Naive thymus-derived CD4-positive, alpha-beta T cell (primary cell): ENCODE results near the gene PCYT1A. TPM values are rescaled to one million over a fixed set of nuclear protein-coding genes. Genes with fewer than 3 reads are reported as not detected.

Experiments
- ATAC-seq: fragments of 150-1000 bp; cut with Tn5 transposase; 2 replicates; pipeline ENCODE4 v1.10.0; 2021; ENCODE audit warnings: mild to moderate bottlenecking, moderate library complexity
- CTCF ChIA-PET: fragments of 350-600 bp; sonication (Branson Sonifier 250); formaldehyde crosslinking; loops from one replicate; lab custom pipeline; 2021; ENCODE audit warnings: antibody characterized with exemption; lab: Charles Lee
- POLR2A ChIA-PET: fragments of 350-600 bp; sonication (Branson Sonifier 250); formaldehyde crosslinking; loops from one replicate; lab custom pipeline; 2021; ENCODE audit warnings: antibody characterized with exemption, inconsistent platforms; lab: Charles Lee
- DNase-seq, 9 donors: peaks; one replicate each; pipeline versions ENCODE4 v3.0.0 to v3.0.0-alpha.2; 2020 to 2022; ENCODE audit warnings: mixed read lengths in 1 of 9
- H3K27ac ChIP-seq: one replicate; pipeline ENCODE4 v1.7.0; 2013; ENCODE audit warnings: mild to moderate bottlenecking, low read depth, low read length, moderate library complexity
- H3K27me3 ChIP-seq, 2 donors: one replicate each; pipeline ENCODE4 v1.7.0; 2013; ENCODE audit warnings: low read length in 2 of 2, mild to moderate bottlenecking in 2 of 2, moderate library complexity in 2 of 2; ENCODE audit not compliant: control insufficient read depth in 2 of 2, insufficient read depth in 2 of 2
- H3K36me3 ChIP-seq, 3 experiments: 1 replicate in 2 of 3; 2 replicates in 1 of 3; pipeline ENCODE4 v1.7.0; 2013; ENCODE audit warnings: low read length in 3 of 3, mild to moderate bottlenecking in 3 of 3, moderate library complexity in 1 of 3; ENCODE audit not compliant: insufficient read depth in 3 of 3, control insufficient read depth in 2 of 3
- H3K4me1 ChIP-seq, 2 donors: one replicate each; pipeline ENCODE4 v1.7.0; 2013; ENCODE audit warnings: low read length in 2 of 2, mild to moderate bottlenecking in 2 of 2, moderate library complexity in 1 of 2; ENCODE audit not compliant: control insufficient read depth in 2 of 2, insufficient read depth in 2 of 2
- H3K4me3 ChIP-seq: 2 replicates; pipeline ENCODE4 v1.7.0; 2013; ENCODE audit warnings: mild to moderate bottlenecking, low read length
- H3K9me3 ChIP-seq, 3 experiments: 1 replicate in 2 of 3; 2 replicates in 1 of 3; pipeline ENCODE4 v1.7.0; 2013; ENCODE audit warnings: low read length in 3 of 3; ENCODE audit not compliant: control insufficient read depth in 2 of 3
- H3K27ac Mint-ChIP-seq, 9 donors: one replicate each; pipeline ENCODE4 v1.8.0; 2020 to 2022; ENCODE audit warnings: mixed read lengths in 9 of 9, mild to moderate bottlenecking in 8 of 9, moderate library complexity in 5 of 9, inconsistent platforms in 2 of 9
- H3K27me3 Mint-ChIP-seq, 5 donors: one replicate each; pipeline ENCODE4 v1.8.0; 2021 to 2022; ENCODE audit warnings: mixed read lengths in 5 of 5, mild to moderate bottlenecking in 1 of 5
- H3K36me3 Mint-ChIP-seq, 5 donors: one replicate each; pipeline ENCODE4 v1.8.0; 2020 to 2022; ENCODE audit warnings: mixed read lengths in 5 of 5, mild to moderate bottlenecking in 3 of 5, inconsistent platforms in 1 of 5
- H3K4me1 Mint-ChIP-seq, 7 donors: one replicate each; pipeline ENCODE4 v1.8.0; 2020 to 2022; ENCODE audit warnings: mixed read lengths in 7 of 7, mild to moderate bottlenecking in 3 of 7, inconsistent platforms in 1 of 7
- H3K4me3 Mint-ChIP-seq, 10 donors: one replicate each; pipeline ENCODE4 v1.8.0; 2020 to 2022; ENCODE audit warnings: mild to moderate bottlenecking in 10 of 10, mixed read lengths in 10 of 10, moderate library complexity in 6 of 10, inconsistent platforms in 2 of 10
- H3K9me3 Mint-ChIP-seq, 11 donors: one replicate each; pipeline ENCODE4 v1.8.0; 2020 to 2022; ENCODE audit warnings: mixed read lengths in 11 of 11, mild to moderate bottlenecking in 4 of 11, inconsistent platforms in 1 of 11, moderate library complexity in 1 of 11
- intact Hi-C, 2 donors: fragments of 100-400 bp; cut with micrococcal nuclease; formaldehyde crosslinking; loops; one replicate each; pipeline ENCODE4 v1.15.1; 2023
- polyA plus RNA-seq, 2 donors: library from polyadenylated mRNA; unstranded; fragments of 300-500 nt; fragmentation: Illumina TruSeq; gene quantifications; one replicate each; pipeline ENCODE4 v1.2.3, GENCODE V29; 2021
- total RNA-seq, 6 experiments: library from RNA in 5 of 6; stranded (reverse) in 5 of 6; gene quantifications; 1 replicate in 5 of 6; 2 replicates in 1 of 6; pipeline ENCODE4 v1.2.3 and lab custom pipeline; 2021 to 2026

PCYT1A gene
- total and polyA plus RNA-seq, 7 experiments from 2014 or later, result 11.5 to 87.6 (median 59.4) TPM

DNA sequence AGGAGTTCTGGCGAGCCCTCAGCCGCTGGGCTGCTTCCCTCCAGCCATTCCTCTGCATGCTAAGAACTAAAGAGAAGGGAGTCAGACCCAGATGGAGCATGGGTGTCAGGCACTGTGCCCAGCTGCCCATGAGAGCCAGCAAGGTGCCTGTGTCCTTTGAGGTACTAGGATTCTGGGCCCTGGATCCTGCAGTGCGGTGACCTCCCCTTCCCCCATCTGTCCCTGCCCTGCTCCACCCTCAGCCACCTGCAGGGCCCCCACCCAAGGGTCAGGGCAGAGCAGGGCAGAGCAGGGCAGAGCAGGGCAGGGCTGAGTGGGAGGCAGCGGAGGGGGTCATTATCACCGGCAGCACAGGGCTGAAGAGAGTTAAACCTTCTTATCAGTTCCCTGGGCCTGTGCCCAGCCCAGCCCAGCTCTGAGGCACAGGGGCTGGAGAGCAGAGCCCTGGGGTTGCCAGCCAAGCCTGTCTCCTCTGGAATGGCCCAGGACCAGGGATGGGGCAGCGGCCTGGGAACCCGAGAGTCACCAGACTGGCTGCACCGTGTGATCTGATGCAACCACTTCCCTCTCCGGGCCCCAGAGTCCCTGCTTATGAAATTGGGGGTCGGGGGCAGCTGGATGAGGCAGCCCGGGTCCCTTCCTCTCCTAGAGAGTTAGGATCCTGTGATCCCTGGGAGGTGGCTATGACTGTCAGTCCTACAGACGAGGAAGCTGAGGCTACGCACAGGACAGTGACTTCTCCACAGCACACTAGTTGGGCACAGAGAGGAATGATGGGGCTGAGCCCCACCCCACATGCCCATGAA lies 93.6 kb downstream of the PCYT1A start:
- no peaks in the 10 kb centered on the region for H3K27me3 Mint-ChIP-seq
- CTCF ChIA-PET, result interaction anchor here (19.6 kb wide), 1 partner anchor 120 kb away, joined by 209 read pairs; no protein-coding TSS in a partner anchor
- Histone ChIP-seq H3K36me3 (no peaks in the 10 kb centered on the region), H3K4me1 (peaks cover 9 to 28% of the 10 kb centered on the region in 2 donors), H3K9me3 (no peaks in the 10 kb centered on the region), H3K27me3 (no peaks in the 10 kb centered on the region), H3K4me3 (no peak overlapping the region), H3K27ac (no peak overlapping the region)
- ATAC-seq (no peak), DNase-seq (no peak)
- no peaks in the 10 kb centered on the region for H3K9me3 Mint-ChIP-seq
- POLR2A ChIA-PET, result interaction anchor here (3.9 kb wide), 1 partner anchor 14 kb away, joined by 20 read pairs; no protein-coding TSS in a partner anchor
- intact Hi-C loops, result loop anchor here in 1 of 2 donors (10.0 kb wide), 1 partner anchor 339 kb away; no protein-coding TSS in a partner anchor
- H3K36me3 Mint-ChIP-seq, result peaks cover 0 to 4% (median 0%) of the 10 kb centered on the region in 5 donors
- H3K4me1 Mint-ChIP-seq, result peaks cover 12 to 34% (median 14%) of the 10 kb centered on the region in 7 donors
- H3K4me3 Mint-ChIP-seq, result no peak overlapping the region
- peak overlapping the region in 6 of 9 donors; percentile 56 to 98 (median 80) for H3K27ac Mint-ChIP-seq

DNA sequence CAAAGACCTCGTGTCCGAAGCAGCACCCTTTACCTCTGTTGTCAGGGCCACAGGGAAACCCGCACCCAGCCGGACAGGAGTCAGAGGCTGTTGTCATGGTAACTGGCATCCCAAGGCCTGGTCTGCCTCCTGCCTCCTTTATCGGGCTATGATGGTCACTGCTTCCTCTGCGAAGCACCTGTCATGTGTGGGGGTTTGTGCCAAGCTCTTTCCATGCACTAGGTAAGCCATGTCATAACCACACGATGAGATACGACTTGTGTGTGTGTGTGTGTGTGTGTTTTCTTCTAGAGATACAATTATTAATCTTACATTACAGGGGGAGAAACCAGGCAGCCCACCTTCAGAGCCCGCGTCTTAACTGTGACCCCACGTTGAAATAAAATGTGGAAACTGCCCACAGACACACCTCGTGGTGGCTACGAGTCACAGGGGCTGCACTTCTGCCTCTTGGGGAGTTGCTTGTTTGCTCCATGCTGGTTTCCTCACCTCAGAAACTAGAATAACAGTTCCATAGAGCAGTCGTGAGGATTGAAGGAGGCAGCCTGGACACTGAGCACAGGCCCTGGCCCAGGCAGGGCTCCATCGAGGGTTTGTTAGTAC lies 94.3 kb downstream of the PCYT1A start:
- H3K27ac Mint-ChIP-seq, result peak overlapping the region in 8 of 9 donors; percentile 62 to 98 (median 83)
- peak overlapping the region in 2 of 10 donors; percentile 70 to 73 for H3K4me3 Mint-ChIP-seq
- no peak for DNase-seq
- H3K36me3 Mint-ChIP-seq, result peaks cover 0 to 4% (median 0%) of the 10 kb centered on the region in 5 donors
- intact Hi-C loops, result loop anchor here in 1 of 2 donors (10.0 kb wide), 1 partner anchor 338 kb away; no protein-coding TSS in a partner anchor
- no peaks in the 10 kb centered on the region for H3K27me3 ChIP-seq
- ChIA-PET POLR2A (interaction anchor here (0.7 to 3.9 kb wide), 2 partner anchors 13 to 749 kb away, joined by 3 to 20 read pairs; no protein-coding TSS in a partner anchor), CTCF (interaction anchor here (19.6 kb wide), 1 partner anchor 120 kb away, joined by 209 read pairs; no protein-coding TSS in a partner anchor)
- peak overlapping the region; percentile 63 for H3K27ac ChIP-seq
- H3K4me1 ChIP-seq, result peaks cover 9 to 28% of the 10 kb centered on the region in 2 donors
- peaks cover 12 to 37% (median 14%) of the 10 kb centered on the region in 7 donors for H3K4me1 Mint-ChIP-seq
- no peak overlapping the region for H3K4me3 ChIP-seq
- ATAC-seq, result no peak
- H3K9me3 ChIP-seq, result no peaks in the 10 kb centered on the region
- no peaks in the 10 kb centered on the region for H3K9me3 Mint-ChIP-seq
- H3K36me3 ChIP-seq, result no peaks in the 10 kb centered on the region
- no peaks in the 10 kb centered on the region for H3K27me3 Mint-ChIP-seq

DNA sequence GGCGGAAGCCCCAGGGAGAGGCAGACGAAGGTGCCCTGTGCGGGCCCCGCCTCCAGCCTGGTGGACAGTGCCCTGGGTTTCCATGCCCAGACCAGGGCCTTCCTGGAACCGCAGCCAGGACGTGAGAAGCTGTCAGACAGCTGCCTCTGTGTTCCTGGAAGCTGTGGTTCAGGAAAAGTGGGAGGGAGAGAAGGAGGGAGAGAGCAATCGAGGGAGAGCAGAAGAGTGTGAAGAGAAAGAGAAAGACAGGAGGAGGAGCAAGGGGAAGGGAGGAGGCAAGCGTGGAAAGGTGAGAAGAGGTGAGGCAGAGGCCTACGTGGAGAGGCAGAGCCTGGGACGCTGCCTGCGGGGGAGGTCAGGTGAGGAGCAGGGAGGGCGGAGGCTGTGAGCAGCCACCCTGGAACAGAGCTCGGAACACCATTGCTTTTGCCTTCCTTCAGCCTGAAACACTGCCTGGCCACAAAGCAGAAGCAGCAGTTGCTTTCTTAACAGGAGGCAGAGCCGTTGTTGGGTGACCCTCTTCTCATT lies 94.9 kb downstream of the PCYT1A start:
- H3K9me3 ChIP-seq, result no peaks in the 10 kb centered on the region
- H3K4me3 Mint-ChIP-seq, result peak overlapping the region in 6 of 10 donors; percentile 25 to 73 (median 50)
- H3K36me3 Mint-ChIP-seq, result peaks cover 0 to 4% (median 0%) of the 10 kb centered on the region in 5 donors
- peak overlapping the region; percentile 63 for H3K27ac ChIP-seq
- no peaks in the 10 kb centered on the region for H3K27me3 ChIP-seq
- intact Hi-C loops, result loop anchor here (1.0 to 10.0 kb wide), 3 partner anchors 13 to 338 kb away; no protein-coding TSS in a partner anchor
- H3K4me3 ChIP-seq, result no peak overlapping the region
- ATAC-seq, result peak; percentile 11
- ChIA-PET POLR2A (interaction anchor here (0.7 to 3.9 kb wide), 2 partner anchors 12 to 748 kb away, joined by 3 to 20 read pairs; no protein-coding TSS in a partner anchor), CTCF (interaction anchor here (19.6 kb wide), 1 partner anchor 119 kb away, joined by 209 read pairs; no protein-coding TSS in a partner anchor)
- no peaks in the 10 kb centered on the region for H3K36me3 ChIP-seq
- H3K9me3 Mint-ChIP-seq, result no peaks in the 10 kb centered on the region
- peaks cover 9 to 28% of the 10 kb centered on the region in 2 donors for H3K4me1 ChIP-seq
- peak in 1 of 9 donors; percentile 18 for DNase-seq
- no peaks in the 10 kb centered on the region for H3K27me3 Mint-ChIP-seq
- peaks cover 12 to 39% (median 14%) of the 10 kb centered on the region in 7 donors for H3K4me1 Mint-ChIP-seq
- peak overlapping the region; percentile 61 to 98 (median 87) for H3K27ac Mint-ChIP-seq

GRCh38 chr3:196192036-196192523 lies 95.4 kb downstream of the PCYT1A start:
- H3K36me3 ChIP-seq, result no peaks in the 10 kb centered on the region
- peak in 4 of 9 donors; percentile 27 to 57 (median 35) for DNase-seq
- H3K36me3 Mint-ChIP-seq, result peaks cover 0 to 4% (median 0%) of the 10 kb centered on the region in 5 donors
- H3K4me1 ChIP-seq, result peaks cover 9 to 29% of the 10 kb centered on the region in 2 donors
- H3K27ac ChIP-seq, result peak overlapping the region; percentile 63
- H3K4me1 Mint-ChIP-seq, result peaks cover 14 to 41% (median 16%) of the 10 kb centered on the region in 7 donors
- ChIA-PET CTCF (interaction anchor here (19.6 kb wide), 1 partner anchor 118 kb away, joined by 209 read pairs; no protein-coding TSS in a partner anchor), POLR2A (interaction anchor here (0.7 to 3.9 kb wide), 2 partner anchors 12 to 748 kb away, joined by 3 to 20 read pairs; no protein-coding TSS in a partner anchor)
- no peaks in the 10 kb centered on the region for H3K27me3 ChIP-seq
- H3K27me3 Mint-ChIP-seq, result no peaks in the 10 kb centered on the region
- peak overlapping the region; percentile 61 to 98 (median 87) for H3K27ac Mint-ChIP-seq
- H3K4me3 ChIP-seq, result no peak overlapping the region
- no peaks in the 10 kb centered on the region for H3K9me3 Mint-ChIP-seq
- no peaks in the 10 kb centered on the region for H3K9me3 ChIP-seq
- intact Hi-C loops, result loop anchor here (1.0 to 10.0 kb wide), 3 partner anchors 13 to 337 kb away; no protein-coding TSS in a partner anchor
- ATAC-seq, result peak; percentile 64
- peak overlapping the region in 7 of 10 donors; percentile 25 to 73 (median 49) for H3K4me3 Mint-ChIP-seq

DNA sequence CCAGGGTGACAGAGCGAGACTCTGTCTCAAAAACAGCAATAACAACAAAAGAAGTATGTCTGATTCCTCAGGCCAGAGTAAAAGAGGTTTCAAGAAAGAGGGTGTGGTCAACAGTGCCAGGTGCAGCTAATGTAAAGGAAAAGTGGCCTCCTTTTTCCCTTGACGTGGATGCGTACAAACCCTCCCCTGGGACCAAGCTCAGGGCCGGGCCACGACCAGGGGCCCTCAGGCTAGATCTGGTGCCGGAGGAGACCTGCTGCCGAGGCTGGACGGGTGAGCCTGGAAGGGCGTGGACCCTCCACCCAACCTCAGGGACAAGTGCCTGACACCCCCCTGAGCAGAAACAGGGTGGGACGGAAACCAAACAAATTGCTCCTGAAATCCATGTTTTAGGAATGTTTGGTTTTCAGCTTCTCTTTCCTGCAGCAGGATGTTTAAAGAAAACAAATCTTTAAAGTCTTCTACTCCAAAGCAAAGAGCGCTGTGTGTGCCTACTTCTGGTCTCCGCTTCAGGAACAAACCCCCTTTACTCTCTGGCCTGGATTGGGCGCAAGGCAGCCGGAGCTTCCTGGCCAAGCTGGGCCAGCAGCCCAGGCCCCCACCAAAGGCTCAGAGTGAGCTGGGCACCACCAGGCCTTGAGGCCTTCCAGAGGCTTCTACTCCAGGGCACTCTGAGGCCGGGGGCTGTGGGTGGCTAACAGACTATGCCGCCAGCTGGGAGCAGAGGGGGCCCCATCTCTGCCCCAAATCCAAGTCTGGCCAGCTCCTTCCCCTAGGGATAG lies 97.8 kb downstream of the PCYT1A start:
- Mint-ChIP-seq H3K27ac (peak overlapping the region in 1 of 9 donors; percentile 60), H3K36me3 (peaks cover 0 to 4% (median 0%) of the 10 kb centered on the region in 5 donors), H3K4me3 (no peak overlapping the region), H3K27me3 (no peaks in the 10 kb centered on the region), H3K9me3 (no peaks in the 10 kb centered on the region), H3K4me1 (peaks cover 13 to 49% (median 21%) of the 10 kb centered on the region in 7 donors)
- POLR2A ChIA-PET, result interaction anchor here (0.8 to 2.0 kb wide), 2 partner anchors 10 to 109 kb away, joined by 3 to 5 read pairs; no protein-coding TSS in a partner anchor
- no peaks in the 10 kb centered on the region for H3K27me3 ChIP-seq
- no peak overlapping the region for H3K27ac ChIP-seq
- no peak overlapping the region for H3K4me3 ChIP-seq
- no peaks in the 10 kb centered on the region for H3K36me3 ChIP-seq
- H3K9me3 ChIP-seq, result no peaks in the 10 kb centered on the region
- H3K4me1 ChIP-seq, result peaks cover 9 to 26% of the 10 kb centered on the region in 2 donors
- no peak for ATAC-seq
- intact Hi-C loops, result loop anchor here in 1 of 2 donors (10.0 kb wide), 1 partner anchor 335 kb away; no protein-coding TSS in a partner anchor
- CTCF ChIA-PET, result interaction anchor here (19.6 kb wide), 1 partner anchor 116 kb away, joined by 209 read pairs; no protein-coding TSS in a partner anchor
- no peak for DNase-seq
